ENCODE data around the gene HMSD.
"Not testable (repeated sequence)": the region's sequence is repeated elsewhere in the genome, so short reads cannot be mapped to it uniquely, and the experiment has no call there.

Gene HMSD

DNA sequence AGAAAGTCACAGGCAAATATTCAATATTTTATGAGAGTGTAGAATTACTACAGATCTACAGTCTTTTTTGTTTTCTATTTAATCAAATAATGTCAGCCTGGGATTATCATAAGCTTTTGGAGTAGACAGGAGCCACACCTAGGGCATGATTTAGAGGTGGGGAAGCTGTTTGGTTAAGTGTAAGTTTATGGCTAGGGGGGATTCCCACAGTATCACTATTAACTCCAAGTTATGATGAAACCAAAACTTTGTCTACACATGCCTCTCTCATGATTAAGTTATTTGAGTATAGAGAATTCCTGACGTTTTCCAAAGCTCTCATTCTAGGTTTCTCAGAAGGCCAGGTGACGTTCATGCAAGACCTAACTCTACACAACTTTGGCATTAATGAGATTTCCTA, 39.2 kb upstream of the HMSD start:
- no peak overlapping the region for H3K27ac ChIP-seq
- TF ChIP-seq, protein P1, sequence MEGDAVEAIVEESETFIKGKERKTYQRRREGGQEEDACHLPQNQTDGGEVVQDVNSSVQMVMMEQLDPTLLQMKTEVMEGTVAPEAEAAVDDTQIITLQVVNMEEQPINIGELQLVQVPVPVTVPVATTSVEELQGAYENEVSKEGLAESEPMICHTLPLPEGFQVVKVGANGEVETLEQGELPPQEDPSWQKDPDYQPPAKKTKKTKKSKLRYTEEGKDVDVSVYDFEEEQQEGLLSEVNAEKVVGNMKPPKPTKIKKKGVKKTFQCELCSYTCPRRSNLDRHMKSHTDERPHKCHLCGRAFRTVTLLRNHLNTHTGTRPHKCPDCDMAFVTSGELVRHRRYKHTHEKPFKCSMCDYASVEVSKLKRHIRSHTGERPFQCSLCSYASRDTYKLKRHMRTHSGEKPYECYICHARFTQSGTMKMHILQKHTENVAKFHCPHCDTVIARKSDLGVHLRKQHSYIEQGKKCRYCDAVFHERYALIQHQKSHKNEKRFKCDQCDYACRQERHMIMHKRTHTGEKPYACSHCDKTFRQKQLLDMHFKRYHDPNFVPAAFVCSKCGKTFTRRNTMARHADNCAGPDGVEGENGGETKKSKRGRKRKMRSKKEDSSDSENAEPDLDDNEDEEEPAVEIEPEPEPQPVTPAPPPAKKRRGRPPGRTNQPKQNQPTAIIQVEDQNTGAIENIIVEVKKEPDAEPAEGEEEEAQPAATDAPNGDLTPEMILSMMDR (conservative IDR thresholded peaks at IDR 0.05) = no peak

DNA sequence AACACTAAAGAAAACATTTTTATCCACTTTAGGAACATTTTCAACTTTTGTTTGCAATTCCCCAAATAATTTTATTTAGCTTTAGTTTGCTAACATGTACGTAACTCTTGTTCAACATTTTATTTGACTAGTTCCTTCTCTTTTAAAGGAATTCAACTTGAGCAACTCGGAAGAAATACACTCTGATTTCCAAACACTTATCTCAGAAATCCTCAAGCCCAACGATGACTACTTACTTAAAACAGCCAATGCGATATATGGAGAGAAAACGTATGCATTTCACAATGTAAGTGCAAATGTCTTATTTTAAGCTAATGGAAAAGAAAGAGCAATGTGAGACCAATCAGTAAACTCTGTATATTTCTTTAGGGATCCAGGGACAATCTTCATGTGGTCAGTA, 31.3 kb upstream of the HMSD start:
- H3K27ac ChIP-seq = no peak overlapping the region
- TF ChIP-seq, protein P1 (conservative IDR thresholded peaks at IDR 0.05) = no peak

DNA sequence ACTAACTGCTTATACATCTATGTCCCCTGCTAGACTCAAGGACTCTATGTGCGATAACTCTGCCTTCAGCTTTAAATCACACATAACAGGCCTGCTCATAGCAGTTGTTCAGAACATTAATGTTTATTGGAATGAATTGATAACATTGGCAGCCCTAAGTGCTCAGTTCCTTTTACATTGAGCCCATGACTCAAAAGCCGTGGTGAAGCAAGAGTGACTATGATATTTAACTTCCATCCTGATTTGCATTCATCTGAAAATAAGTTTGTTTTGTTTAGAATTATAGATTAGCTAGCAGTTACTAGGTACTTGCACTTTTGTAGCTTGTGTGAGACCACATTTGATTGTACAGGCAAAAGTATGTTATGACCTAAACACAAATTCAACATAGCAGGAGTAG, 27.1 kb upstream of the HMSD start:
- H3K27ac ChIP-seq = no peak overlapping the region
- TF ChIP-seq, protein P1 (conservative IDR thresholded peaks at IDR 0.05) = no peak

DNA sequence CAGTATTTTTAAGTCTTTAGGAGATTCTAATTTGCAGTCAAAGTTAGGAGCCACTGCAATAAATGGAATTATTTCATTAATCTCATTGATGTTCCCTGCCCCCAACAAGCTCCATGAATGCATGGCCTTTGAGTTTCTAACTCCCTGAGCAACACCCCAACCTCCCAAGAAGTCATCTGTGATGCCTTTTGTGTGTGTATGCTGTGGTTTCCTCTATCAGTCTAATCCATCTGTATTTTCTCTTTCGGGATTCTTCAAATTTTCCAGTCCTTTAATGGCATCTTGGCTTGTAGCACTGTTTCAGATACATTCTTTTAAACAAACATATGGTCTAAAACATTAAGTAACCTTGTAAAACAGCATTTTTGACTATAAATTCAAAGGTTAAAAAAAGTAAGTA, 24.6 kb upstream of the HMSD start:
- TF ChIP-seq, protein P1 (conservative IDR thresholded peaks at IDR 0.05) = no peak

DNA sequence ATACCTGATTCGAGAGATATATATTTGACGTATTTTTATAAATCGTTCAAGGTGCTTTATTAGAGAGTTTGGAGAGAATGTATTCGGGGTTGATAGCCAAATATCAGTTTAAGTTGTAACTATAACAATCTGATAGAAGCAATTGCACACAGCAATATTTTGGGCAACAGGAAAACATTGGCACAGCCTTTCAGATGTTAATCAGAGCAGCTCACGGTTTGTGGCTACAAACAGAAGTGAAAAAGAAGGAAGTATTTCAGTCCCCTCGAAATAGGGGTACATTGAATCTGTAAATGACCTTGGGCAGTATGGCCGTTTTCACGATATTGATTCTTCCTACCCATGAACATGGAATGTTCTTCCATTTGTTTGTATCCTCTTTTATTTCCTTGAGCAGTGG, 20.8 kb upstream of the HMSD start:
- TF ChIP-seq, protein P1 (conservative IDR thresholded peaks at IDR 0.05) = no peak
- H3K27ac ChIP-seq = no peak overlapping the region

More for the DNA sequence above, 24.6 kb upstream of the HMSD start:
- H3K27ac ChIP-seq = no peak overlapping the region

DNA sequence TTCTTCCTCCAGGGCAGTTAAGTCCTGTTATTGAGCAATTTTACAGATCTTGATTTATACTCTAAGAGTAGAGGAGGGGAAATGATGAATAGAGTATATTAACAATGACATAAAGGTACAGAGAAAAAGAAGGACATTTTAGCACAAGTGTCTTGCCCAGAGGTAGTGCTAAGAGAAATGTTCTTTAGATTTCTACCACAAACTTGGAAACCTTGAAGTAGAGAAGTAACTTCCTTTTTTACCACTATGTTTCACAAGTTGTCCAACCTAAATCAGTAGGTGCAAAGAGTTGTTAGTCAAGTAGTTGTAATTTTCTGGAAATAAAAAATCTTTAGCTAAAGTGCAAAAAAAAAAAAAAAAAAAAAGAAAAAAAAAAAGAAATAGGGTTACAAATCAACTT, 19.7 kb upstream of the HMSD start:
- H3K27ac ChIP-seq = not testable (repeated sequence)

DNA sequence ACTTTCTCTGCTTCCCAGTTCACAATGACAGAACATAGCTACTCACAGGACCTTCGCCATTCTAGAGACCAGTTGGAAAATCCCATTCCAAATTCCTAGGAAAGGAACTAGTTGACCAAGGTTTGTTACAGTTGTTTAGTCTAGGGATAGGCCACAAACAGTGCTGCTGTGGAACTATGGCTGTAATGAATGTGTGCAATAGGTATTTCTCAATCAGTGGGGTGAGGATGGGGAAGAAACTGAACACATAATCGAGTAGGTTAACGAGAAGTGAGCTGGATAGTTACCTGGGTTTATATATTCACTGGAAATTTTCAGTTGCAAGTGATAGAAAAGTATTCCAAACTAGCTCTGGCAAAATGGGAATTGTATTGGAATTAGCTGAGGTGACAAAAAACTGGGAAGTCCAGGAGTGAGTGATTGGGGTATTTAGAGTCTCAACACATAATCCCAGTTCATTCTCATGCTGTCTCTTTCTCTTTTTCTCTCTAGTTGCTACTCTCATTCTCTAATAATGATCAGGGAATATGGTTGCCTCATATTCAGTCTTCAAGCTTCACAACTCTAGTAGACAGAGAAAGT, 18.2 kb upstream of the HMSD start:
- TF ChIP-seq, protein P1 (conservative IDR thresholded peaks at IDR 0.05) = no peak

DNA sequence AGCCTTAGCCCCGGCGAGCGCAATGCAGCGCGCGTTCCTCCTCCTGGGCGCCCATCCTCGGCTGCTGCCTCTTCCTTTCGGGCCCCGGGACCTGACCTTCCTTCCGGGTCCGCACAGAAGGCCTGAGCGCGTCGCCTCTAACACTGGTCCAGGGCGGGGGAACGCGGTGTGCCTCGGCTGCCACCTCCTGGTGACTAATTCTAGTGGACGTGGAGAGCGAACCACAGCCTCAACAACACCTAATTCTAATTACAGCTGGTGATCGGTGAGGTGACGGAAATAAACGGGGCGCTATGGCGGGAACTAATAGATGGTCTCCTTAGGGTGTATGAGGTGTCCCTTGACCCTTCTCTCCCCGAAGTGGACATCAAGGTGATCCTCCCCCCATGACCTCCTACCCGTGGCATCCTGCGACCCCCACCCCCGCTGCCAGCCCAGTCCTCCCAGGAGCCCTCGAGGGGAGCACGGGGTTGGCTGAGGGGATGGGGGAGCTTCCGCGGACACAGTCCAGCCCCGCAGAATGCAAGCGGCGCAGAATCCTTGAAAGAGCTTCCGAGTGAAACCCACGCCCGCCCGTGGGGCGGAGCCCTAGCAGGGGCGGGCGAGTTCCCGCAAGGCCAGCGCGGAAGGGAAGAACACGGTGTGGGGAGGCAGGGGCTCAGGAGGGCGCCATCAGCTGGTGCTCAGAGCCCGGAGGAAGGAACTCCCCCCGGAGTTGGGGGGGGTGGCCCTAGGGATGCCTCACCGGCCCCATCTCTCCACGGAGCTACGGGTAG, 12.8 kb upstream of the HMSD start:
- H3K27ac ChIP-seq = no peak overlapping the region
- TF ChIP-seq, protein P1 (conservative IDR thresholded peaks at IDR 0.05) = peak; percentile 90

More for the DNA sequence above, 18.2 kb upstream of the HMSD start:
- H3K27ac ChIP-seq = no peak overlapping the region
